K562 (cell line): ENCODE results near the gene SEPTIN6. TPM values are rescaled to one million over a fixed set of nuclear protein-coding genes. Genes with fewer than 3 reads are reported as not detected.

Experiments used
- ATAC-seq: fragments of 200-7000 bp; cut with Tn5 transposase; 3 replicates; pipeline ENCODE4 v1.9.1; 2020; ENCODE audit warnings: moderate library complexity
- BruUV-seq: library from RNA; stranded (reverse); fragments of 400-500 nt; replicated peaks from 2 replicates; lab custom pipeline; 2021; lab: Mats Ljungman, UMichigan
- CTCF ChIA-PET: fragments of 300-600 bp; formaldehyde crosslinking; extraction: SDS; loops from one replicate; lab custom pipeline; 2021; ENCODE audit warnings: low intra/inter-chr PET ratio; lab: Yijun Ruan, JAX
- POLR2A ChIA-PET: fragments of 300-600, 350-650 bp; sonication (Branson Sonifier 250); formaldehyde crosslinking; extraction: SDS; loops from one replicate; lab custom pipeline; 2021; ENCODE audit warnings: antibody characterized with exemption, inconsistent platforms; lab: Yijun Ruan, JAX
- DNase-seq, 4 experiments: peaks; one replicate each; pipeline versions ENCODE4 v3.0.0 to v3.0.0-alpha.2; 2011 to 2018; ENCODE audit warnings: low spot score in 3 of 4, mixed read lengths in 3 of 4; ENCODE audit errors: extremely low read depth in 1 of 4
- FAIRE-seq: peaks from 2 replicates; lab custom pipeline; 2011; peaks lifted over from hg19 to GRCh38; lab: Jason Lieb, UNC
- H2AFZ ChIP-seq: 2 replicates; pipeline ENCODE4 v1.6.0; 2011; ENCODE audit warnings: low read depth, low read length, control low read depth, inconsistent platforms
- H3K27ac ChIP-seq: fragments of 200-600 bp; 3 replicates; pipeline ENCODE4 v1.8.0; 2011; ENCODE audit warnings: low read depth, mild to moderate bottlenecking, control low read depth, inconsistent platforms, low read length, moderate library complexity, mixed read lengths; ENCODE audit errors: extremely low read depth
- H3K27me3 ChIP-seq, 2 experiments: fragments of 300-600 bp in 1 of 2; 2 replicates in 1 of 2; 3 replicates in 1 of 2; pipeline versions ENCODE4 v1.6.0 to v1.8.0; 2011; ENCODE audit warnings: inconsistent platforms in 2 of 2, low read length in 2 of 2, mild to moderate bottlenecking in 1 of 2, mixed read lengths in 1 of 2, moderate library complexity in 1 of 2; ENCODE audit not compliant: control insufficient read depth in 2 of 2, insufficient read depth in 2 of 2
- H3K36me3 ChIP-seq: fragments of 300-600 bp; 3 replicates; pipeline ENCODE4 v1.8.0; 2011; ENCODE audit warnings: mild to moderate bottlenecking, low read length, inconsistent platforms; ENCODE audit not compliant: control insufficient read depth, insufficient read depth
- H3K4me1 ChIP-seq, 2 experiments: fragments of 200-600 bp in 1 of 2; replicated peaks in 1 of 2; 2 replicates in 1 of 2; 3 replicates in 1 of 2; pipeline versions ENCODE4 v1.5.1 to v1.8.0; 2011; ENCODE audit warnings: inconsistent platforms in 2 of 2, low read length in 2 of 2, mild to moderate bottlenecking in 1 of 2, mixed read lengths in 1 of 2, moderate library complexity in 1 of 2; ENCODE audit not compliant: control insufficient read depth in 2 of 2, insufficient read depth in 2 of 2
- H3K4me2 ChIP-seq: 2 replicates; pipeline ENCODE4 v1.6.1; 2011; ENCODE audit warnings: low read length, control low read depth, inconsistent platforms, mixed read lengths; ENCODE audit not compliant: insufficient read depth
- H3K4me3 ChIP-seq: fragments of 200-600 bp; sonication (generic), shearing (Covaris generic); 2 replicates; pipeline ENCODE4 v1.5.1; 2016; ENCODE audit warnings: control low read depth, inconsistent platforms
- H3K79me2 ChIP-seq: fragments of 200-600 bp; 3 replicates; pipeline ENCODE4 v1.8.0; 2011; ENCODE audit warnings: low read length, inconsistent platforms; ENCODE audit not compliant: control insufficient read depth, insufficient read depth
- H3K9ac ChIP-seq, 2 experiments: 2 replicates each; pipeline versions ENCODE4 v1.6.0 to v1.6.1; 2011; ENCODE audit warnings: low read depth in 2 of 2, low read length in 2 of 2, control low read depth in 1 of 2, inconsistent platforms in 1 of 2, mild to moderate bottlenecking in 1 of 2, mixed read lengths in 1 of 2; ENCODE audit not compliant: insufficient read depth in 1 of 2
- H3K9me1 ChIP-seq: one replicate; pipeline ENCODE4 v1.6.0; 2011; ENCODE audit warnings: inconsistent platforms, mild to moderate bottlenecking, low read length, moderate library complexity; ENCODE audit not compliant: control insufficient read depth, insufficient read depth
- H3K9me3 ChIP-seq: replicated peaks from 2 replicates; pipeline ENCODE4 v1.5.1; 2011; ENCODE audit warnings: low read depth, low read length, inconsistent platforms; ENCODE audit not compliant: control insufficient read depth, insufficient read depth
- H4K20me1 ChIP-seq: replicated peaks from 2 replicates; pipeline ENCODE4 v1.6.1; 2011; ENCODE audit warnings: low read length, inconsistent platforms, mixed read lengths; ENCODE audit not compliant: control insufficient read depth, insufficient read depth
- ATF2 ChIP-seq: sonication (generic); formaldehyde crosslinking; IDR thresholded peaks from 2 replicates; pipeline ENCODE4 v1.8.1; 2022; ENCODE audit warnings: missing genetic modification reagents
- LARP7 ChIP-seq: fragments of 450-650 bp; IDR thresholded peaks from 2 replicates; pipeline ENCODE4 v1.6.1; 2016
- POLR3G ChIP-seq: IDR thresholded peaks from 2 replicates; pipeline ENCODE4 v1.6.1; 2011; ENCODE audit not compliant: insufficient read length, insufficient replicate concordance; ENCODE audit errors: extremely low read depth
- SLC30A9 ChIP-seq: fragments of 250-450 bp; sonication (Bioruptor Pico); IDR thresholded peaks from 2 replicates; pipeline ENCODE4 v1.8.0; 2022; ENCODE audit warnings: mild to moderate bottlenecking, moderate library complexity
- TRIM24 ChIP-seq, 2 experiments: fragments of 450-650 bp; IDR thresholded peaks; 2 replicates each; pipeline ENCODE4 v1.6.1; 2016
- ZNF717 ChIP-seq: fragments of 250-450 bp; sonication (Bioruptor Pico); IDR thresholded peaks from 2 replicates; pipeline ENCODE4 v1.5.0; 2021
- WGBS: fragments of 100-300 bp; shearing (Covaris generic); methylation state at CpG from one replicate; pipeline ENCODE4 v1.1.6; 2016; ENCODE audit warnings: low coverage, mixed read lengths; ENCODE audit not compliant: insufficient coverage; ENCODE audit errors: missing lambda C conversion rate; 5-methylcytosine and 5-hydroxymethylcytosine counted together
- in situ Hi-C: fragments of 300-500 bp; cut with MboI; formaldehyde crosslinking; loops from 4 replicates; pipeline ENCODE4 v1.15.0; 2018; ENCODE audit warnings: inconsistent platforms, mixed read lengths
- intact Hi-C: fragments of 100-400 bp; cut with micrococcal nuclease; formaldehyde crosslinking; loops from 2 replicates; pipeline ENCODE4 v1.14.2; 2022
- polyA plus RNA-seq, 8 experiments: library from polyadenylated mRNA; depleted of rRNA in 4 of 8; stranded (reverse) in 5 of 8; unstranded in 3 of 8; fragments of >200 nt; fragmentation: Nextera tagmentation in 2 of 8; fragmentation: Illumina TruSeq in 1 of 8; extraction: Ambion mirVana in 2 of 8; extraction: Trizol in 1 of 8; gene quantifications; 2 replicates each; pipeline versions ENCODE4 v1.2.1 to v1.2.3, GENCODE V29; 2011 to 2014; ENCODE audit warnings: inconsistent platforms in 1 of 8, missing spikeins in 1 of 8
- total RNA-seq, 7 experiments: library from RNA; depleted of rRNA in 6 of 7; stranded (reverse); fragments of >200 nt in 6 of 7; fragmentation: Illumina TruSeq in 2 of 7; extraction: Trizol in 2 of 7; gene quantifications; 2 replicates each; pipeline versions ENCODE4 v1.2.1 to v1.2.3, GENCODE V29; 2011 to 2021; ENCODE audit warnings: low replicate concordance in 1 of 7

SEPTIN6 gene
- total and polyA plus RNA-seq, 9 of the 15 experiments (the other 6 are each of a cell fraction or from before 2014, with no cell fraction given) = 8.4 to 67.0 (median 37.8) TPM

- no peak for ATAC-seq
- Histone ChIP-seq H3K4me3 (no peak overlapping the region), H3K27ac (no peak overlapping the region), H2AFZ (no peak overlapping the region), H3K27me3 (no peaks in the 10 kb centered on the region), H4K20me1 (no peaks in the 10 kb centered on the region), H3K9me1 (no peaks in the 10 kb centered on the region), H3K4me2 (no peak overlapping the region), H3K36me3 (no peaks in the 10 kb centered on the region), H3K9ac (no peak overlapping the region), H3K79me2 (no peaks in the 10 kb centered on the region), H3K4me1 (no peaks in the 10 kb centered on the region; a peak in 1 of 5 replicates), H3K9me3 (no peaks in the 10 kb centered on the region)
- CTCF ChIA-PET = no interaction called here
- POLR2A ChIA-PET = interaction anchor here (0.6 to 2.0 kb wide), 2 partner anchors 16 to 243 kb away, joined by 3 to 8 read pairs; partner anchors contain the start of gene SEPTIN6
- 10% methylated on average over 2 of the region's 2 CpGs for WGBS
- no peak for DNase-seq
- TF ChIP-seq ZNF717 (CRISPR knock-in tag) = no peak
- no peak for TF ChIP-seq TRIM24 (IDR thresholded peaks at IDR 0.05)
- no peak for TF ChIP-seq POLR3G
- no peak for TF ChIP-seq ATF2
- no peak for TF ChIP-seq LARP7
- no peak for TF ChIP-seq SLC30A9
- in situ Hi-C loops (no loop called here), intact Hi-C loops (no loop called here)
- FAIRE-seq = no peak
- no TSS peak for BruUV-seq
Measured at GRCh38 chrX:119708936-119709335, 16.0 kb upstream of the SEPTIN6 start.
